Suprapubic skin (tissue), 4 donors: ENCODE measurements around the gene CCNL2.
A peak's percentile ranks its signal among the peaks of the same experiment; 100 is the strongest.

ENCODE experiments used
- POLR2A ChIP-seq, 2 donors: fragments of 450-650 bp; IDR thresholded peaks; one replicate each; pipeline ENCODE4 v1.6.1; 2017; ENCODE audit warnings: antibody characterized with exemption in 2 of 2, mild to moderate bottlenecking in 2 of 2, moderate library complexity in 2 of 2
- POLR2AphosphoS5 ChIP-seq, 3 donors: sonication (generic); formaldehyde crosslinking; IDR thresholded peaks; one replicate each; pipeline ENCODE4 v1.6.1; 2017; ENCODE audit warnings: antibody characterized with exemption in 3 of 3
- TF ChIP-seq, protein P1 (sequence below), 2 donors: fragments of 200-600 bp in 1 of 2; fragments of 450-650 bp in 1 of 2; sonication (generic) in 1 of 2; IDR thresholded peaks; one replicate each; pipeline ENCODE4 v1.5.1; 2016 to 2019; ENCODE audit warnings: antibody characterized with exemption in 2 of 2, mild to moderate bottlenecking in 1 of 2, moderate library complexity in 1 of 2

DNA sequence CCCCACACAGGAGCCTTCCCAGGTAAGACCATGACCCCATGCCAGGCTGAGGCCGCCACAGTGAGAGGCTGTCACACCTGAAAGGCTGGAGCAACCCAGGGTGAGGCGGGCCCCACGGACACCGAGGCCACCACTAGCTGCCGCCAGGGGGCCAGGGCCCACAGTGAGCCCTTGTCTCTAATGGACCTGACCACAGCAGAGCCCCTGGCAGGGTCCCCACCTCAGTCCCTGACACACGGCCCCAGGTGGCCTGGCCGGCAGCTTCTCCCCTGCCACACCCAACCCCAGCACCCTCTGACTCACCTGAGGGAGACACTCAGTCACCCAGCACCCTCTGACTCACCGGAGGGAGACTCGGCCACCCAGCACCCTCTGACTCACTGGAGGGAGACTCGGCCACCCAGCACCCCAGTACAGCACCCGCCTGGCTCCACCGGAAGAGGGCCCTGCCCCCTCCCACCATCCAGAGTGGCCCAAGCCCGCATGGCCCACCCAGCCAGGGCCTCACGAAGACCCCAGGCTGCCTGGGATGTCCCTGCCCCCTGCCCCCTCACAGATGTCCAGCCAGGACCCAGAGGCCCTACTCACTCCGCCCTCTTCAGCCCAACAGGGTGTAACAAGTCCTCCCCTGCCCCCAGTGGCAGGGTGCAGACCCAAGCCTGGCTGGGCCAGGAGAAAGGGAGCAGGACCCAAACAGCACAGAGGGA lies 54.3 kb downstream of the CCNL2 start:
- TF ChIP-seq, protein P1, sequence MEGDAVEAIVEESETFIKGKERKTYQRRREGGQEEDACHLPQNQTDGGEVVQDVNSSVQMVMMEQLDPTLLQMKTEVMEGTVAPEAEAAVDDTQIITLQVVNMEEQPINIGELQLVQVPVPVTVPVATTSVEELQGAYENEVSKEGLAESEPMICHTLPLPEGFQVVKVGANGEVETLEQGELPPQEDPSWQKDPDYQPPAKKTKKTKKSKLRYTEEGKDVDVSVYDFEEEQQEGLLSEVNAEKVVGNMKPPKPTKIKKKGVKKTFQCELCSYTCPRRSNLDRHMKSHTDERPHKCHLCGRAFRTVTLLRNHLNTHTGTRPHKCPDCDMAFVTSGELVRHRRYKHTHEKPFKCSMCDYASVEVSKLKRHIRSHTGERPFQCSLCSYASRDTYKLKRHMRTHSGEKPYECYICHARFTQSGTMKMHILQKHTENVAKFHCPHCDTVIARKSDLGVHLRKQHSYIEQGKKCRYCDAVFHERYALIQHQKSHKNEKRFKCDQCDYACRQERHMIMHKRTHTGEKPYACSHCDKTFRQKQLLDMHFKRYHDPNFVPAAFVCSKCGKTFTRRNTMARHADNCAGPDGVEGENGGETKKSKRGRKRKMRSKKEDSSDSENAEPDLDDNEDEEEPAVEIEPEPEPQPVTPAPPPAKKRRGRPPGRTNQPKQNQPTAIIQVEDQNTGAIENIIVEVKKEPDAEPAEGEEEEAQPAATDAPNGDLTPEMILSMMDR (IDR thresholded peaks at IDR 0.05) = peak in 1 of 2 donors; percentile 13
- TF ChIP-seq POLR2A (IDR thresholded peaks at IDR 0.05) (no peak), POLR2AphosphoS5 (IDR thresholded peaks at IDR 0.05) (no peak)
